Inflammatory macrophage (primary cell): ENCODE measurements around the gene BAHD1.

Experiments
- DNase-seq, 2 donors: peaks; one replicate each; pipeline ENCODE4 v3.0.0-alpha.2; 2020 to 2022

The BAHD1 gene

GRCh38 chr15:40469776-40470390 is 29.1 kb downstream of the BAHD1 start:
- DNase-seq = no peak

GRCh38 chr15:40470423-40471104 is 29.8 kb downstream of the BAHD1 start, which contains the start of gene CHST14:
Gene CHST14, plus strand, starts transcription at chr15:40470984. Its CDS starts 230 bp downstream, at chr15:40471214.
- peak; percentile 71 to 81 for DNase-seq

GRCh38 chr15:40471105-40471807 is 30.5 kb downstream of the BAHD1 start:
- no peak for DNase-seq

- DNase-seq = no peak
Observed at GRCh38 chr15:40471808-40472150, 31.0 kb downstream of the BAHD1 start.

- no peak for DNase-seq
Observed at GRCh38 chr15:40472171-40472727, 31.5 kb downstream of the BAHD1 start.

DNA sequence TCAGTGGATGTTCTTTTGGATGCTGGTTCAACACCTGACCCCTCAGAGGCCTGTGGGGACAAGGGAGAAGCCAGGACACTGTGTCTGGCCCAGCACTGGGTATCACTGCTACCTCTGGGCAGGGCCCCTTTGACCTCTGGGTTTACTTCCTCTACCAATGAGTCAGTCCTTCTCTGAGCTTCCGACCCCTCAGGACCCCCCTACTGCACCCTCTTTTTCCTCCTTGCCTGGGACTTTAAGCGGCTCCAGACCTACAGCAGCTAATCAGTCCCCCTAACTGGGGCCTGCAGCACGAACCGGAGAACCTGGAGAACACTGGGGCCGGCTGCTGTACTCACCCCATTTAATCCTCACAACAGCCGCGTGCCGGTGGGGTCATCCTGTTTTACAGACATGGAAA is 33.8 kb downstream of the BAHD1 start:
- DNase-seq = no peak

DNA sequence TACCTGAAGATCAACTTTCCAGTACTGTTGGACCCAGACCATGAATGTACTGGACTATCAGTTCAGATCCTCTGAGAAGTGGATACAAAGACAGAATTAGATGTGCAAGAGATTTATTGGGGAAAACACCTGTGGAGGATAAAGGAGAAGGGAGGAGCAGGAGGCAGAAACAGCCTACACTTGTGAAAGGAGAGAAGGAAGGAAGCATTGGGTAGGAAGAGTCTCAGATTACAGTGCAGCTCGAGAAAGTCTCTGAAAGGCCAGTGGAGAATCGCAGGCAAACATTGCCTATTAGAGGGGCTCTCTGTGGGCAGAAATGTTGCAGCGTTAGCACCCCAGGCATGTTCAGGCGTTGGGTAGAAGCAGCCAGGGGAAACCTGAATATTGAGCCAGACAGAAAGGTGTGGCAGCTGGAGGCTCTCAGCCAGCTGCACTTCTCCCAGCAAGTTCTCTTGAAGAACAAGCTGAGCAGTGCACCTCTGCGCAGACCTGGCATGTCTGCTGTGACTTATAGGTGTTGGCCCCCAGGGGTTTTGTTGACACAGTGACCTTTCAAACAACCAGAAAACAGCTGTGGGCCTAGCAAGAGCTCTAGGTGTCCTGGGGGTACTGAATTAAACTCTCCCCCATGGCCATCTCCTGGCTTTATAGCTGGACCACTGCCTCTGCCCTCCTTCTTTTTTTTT is 37.0 kb downstream of the BAHD1 start:
- no peak for DNase-seq

GRCh38 chr15:40479024-40479423 is 38.3 kb downstream of the BAHD1 start:
- DNase-seq = no peak

DNA sequence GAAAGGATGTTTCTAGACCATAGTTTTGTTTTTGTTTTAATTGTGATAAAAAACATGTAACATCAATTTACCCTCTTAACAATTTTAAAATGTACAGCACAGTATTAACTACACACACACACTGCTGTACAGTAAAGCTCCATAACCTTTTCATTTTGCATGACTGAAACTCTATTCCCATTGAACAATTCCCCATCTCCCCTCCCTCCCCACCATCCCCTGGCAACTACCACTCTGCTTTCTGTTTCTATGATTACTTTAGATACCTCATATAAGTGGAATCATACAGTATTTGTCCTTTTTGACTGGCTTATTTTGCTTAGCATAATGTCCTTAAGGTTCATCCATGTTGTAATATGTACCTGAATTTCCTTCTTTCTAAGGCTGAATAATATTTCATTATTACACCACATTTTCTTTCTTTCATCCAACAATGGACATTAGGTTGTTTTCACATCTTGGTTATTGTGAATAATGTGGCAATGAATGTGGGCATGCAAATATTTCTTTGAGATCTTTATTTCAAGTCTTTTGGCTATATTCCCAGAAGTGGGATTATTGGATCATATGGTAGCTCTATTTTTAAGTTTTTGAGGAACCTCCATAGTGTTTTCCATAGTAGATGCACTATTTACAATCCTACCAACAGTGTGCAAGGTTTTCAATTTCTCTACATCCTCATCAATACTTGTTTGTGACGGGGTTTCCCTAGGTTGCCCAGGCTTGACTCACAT is 40.8 kb downstream of the BAHD1 start:
- DNase-seq = no peak

GRCh38 chr15:40483919-40484318 is 43.2 kb downstream of the BAHD1 start:
- no peak for DNase-seq

DNA sequence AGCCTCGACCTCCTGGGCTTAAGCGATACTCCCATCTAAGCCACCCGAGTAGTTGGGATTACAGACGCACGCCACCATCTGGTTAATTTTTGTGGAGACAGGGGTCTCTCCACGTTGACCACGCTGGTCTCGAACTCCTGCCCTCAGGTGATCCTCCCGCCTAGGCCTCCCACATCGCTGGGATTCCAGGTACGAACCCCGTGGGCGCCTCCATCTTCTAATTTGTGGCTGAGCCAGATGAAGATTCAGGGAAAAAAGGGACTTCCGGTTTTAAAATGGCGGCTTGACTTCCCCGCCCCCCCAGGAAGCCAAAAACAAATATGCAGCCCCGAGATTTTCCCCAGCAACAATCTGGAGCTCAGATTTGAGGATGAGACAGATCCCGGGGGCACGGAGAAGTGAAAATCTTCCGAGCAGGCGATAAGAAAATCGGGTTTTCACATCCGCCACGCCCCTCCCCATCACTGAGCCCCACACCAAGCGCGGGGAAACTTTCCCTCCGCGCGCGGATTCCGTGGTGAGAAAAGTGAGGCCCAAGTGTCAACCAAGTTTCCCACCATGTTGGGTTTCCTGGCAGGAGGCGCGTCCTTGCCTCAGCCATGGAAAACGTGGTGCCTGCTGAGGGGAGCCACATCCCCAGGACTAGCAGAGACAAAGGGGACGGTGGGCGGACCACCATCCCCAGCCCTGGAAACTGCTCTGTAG is 45.5 kb downstream of the BAHD1 start:
- no peak for DNase-seq

DNA sequence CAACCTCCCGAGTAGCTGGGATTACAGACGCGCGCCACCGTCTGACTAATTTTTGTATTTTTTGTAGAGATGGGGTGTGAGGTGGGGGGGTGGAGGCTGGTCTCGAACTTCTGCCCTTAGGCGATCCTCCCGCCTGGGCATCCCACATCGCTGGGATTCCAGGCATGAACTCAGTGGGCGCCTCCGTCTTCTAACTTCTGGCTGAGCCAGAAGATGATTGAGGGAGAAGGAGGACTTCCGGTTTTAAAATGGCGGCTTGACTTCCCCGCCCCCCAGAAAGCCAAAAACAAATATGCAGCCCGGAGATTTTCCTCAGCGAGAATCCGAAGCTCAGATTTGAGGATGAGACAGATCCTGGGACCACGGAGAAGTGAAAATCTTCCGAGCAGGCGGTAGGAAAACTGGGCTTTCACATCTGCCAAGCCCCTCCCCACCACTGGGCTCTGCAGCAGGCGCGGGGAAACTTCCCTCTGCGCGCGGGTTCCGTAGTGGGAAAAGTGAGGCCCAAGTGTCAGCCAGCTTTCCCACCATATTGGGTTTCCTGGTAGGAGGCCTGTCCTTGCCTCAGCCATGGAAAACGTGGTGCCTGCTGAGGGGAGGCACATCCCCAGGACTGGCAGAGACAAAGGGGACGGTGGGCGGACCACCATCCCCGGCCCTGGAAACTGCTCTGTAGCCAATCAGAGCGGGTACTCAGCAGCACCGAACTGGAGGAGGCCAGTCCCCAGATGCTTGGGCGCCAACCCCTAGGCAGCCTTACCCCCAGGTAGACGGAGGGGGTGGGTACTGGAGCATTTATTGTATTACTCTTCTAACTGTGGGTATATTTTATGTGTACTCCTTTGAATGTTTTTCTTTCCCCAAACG is 47.3 kb downstream of the BAHD1 start:
- no peak for DNase-seq

DNA sequence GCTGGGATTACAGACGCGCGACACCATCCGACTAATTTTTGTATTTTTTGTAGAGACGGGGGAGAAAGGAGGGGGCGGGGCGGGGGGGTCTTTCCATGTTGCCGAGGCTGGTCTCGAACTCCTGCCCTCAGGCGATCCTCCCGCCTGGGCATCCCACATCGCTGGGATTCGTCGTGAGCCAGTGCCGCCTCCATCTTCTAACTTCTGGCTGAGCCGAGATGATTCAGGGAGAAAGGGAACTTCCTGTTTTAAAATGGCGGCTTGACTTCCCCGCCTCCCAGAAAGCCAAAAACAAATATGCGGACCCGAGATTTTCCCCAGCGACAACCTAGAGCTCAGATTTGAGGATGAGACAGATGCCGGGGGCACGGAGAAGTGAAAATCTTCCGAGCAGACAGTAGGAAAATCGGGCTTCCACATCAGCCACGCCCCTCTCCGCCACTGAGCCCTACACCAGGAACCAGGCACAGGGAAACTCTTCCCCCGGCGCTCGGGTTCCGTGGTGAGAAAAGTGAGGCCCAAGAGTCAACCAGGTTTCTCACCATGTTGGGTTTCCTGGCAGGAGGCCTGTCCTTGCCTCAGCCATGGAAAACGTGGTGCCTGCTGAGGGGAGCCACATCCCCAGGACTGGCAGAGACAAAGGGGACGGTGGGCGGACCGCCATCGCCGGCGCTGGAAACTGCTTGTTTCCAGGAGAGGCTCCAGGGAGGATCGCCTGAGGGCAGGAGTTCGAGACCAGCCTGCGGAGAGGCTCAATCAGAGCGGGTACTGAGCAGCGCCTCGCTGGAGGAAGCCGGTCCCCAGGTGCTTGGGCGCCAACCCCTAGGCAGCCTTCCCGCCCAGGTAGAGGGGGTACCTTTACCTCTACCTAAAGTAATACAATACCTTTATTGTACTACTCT is 48.8 kb downstream of the BAHD1 start:
- no peak for DNase-seq

DNA sequence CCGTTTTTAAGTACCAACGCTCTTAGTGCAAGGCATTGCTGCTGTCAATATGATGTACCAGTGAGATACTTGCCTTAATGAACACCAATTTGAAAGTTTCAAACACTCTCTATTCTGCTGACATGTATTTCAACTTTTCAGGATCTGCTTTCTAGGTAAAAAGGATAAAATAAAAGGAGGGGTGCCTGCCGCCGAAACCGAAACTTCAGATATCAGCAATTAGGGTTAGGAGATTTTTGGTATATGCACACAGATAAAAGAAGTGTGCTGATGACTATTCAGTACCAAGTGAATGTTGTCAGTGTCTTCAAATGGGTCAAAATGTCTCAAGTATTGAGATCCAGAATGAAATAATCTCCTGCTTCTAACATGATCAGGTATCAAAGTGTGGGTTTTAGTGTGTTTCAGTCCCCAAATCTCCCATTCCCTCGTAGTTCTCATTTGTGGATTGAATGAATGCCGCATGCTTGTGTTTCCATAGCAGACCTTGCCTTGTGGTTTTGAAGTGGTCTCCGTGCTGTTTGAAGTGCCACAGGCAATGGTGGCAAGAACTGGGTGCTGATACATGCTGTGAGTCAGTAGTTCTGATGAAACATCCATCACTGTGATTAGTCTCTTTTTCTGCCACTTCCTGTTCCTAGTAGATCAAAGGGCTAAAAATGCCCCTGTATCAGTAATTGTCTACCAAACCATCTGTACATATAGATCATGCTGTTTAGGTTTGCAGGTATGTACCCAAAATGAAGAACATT is 52.5 kb downstream of the BAHD1 start:
- peak; percentile 56 to 59 for DNase-seq

GRCh38 chr15:40495516-40495915 is 54.8 kb downstream of the BAHD1 start:
- peak; percentile 5 to 31 for DNase-seq

DNA sequence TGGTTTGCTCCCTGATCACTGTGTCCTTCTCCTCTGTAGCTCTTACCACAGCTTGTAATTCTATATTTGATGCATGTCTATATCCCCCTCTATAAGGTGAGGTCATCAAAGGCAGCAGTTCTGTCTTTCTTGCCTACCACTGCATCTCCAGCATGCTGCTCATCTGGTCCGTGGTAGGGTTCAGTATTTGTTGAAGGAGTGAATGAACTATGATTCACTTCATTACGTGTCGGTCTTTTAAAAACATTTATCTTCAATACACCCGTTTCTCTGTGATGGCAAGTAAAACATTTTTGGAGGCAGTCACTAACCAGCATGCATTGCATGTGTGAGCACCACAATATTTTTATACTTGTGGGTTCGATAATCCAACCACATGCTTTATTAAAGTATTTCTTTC is 57.7 kb downstream of the BAHD1 start:
- DNase-seq = no peak

DNA sequence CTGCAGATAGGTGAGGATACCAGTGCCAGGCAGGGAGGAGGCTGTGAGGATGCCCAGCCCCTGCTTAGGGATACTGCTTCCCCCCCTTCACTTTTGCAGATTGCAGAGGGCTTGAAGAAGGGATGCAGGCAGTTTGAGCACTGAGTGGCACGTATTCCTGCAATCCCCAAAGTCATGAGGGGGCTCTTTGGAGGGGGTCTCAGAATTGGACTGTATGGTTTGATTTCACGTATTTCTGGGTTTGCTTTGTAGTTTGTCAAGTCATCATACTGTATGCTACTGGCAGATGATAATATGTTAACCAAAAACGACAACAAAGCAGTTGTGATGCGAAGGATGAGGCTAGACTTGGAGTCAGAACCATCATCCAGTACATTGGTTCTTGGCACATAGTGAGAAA is 58.1 kb downstream of the BAHD1 start:
- DNase-seq = no peak

GRCh38 chr15:40499931-40500330 is 59.2 kb downstream of the BAHD1 start:
- DNase-seq = no peak
